HepG2 (cell line): Measurements from ENCODE around the gene FAM83F. TPM values are rescaled to one million over a fixed set of nuclear protein-coding genes. Genes with fewer than 3 reads are reported as not detected.

ENCODE experiments used
- DZIP1 ChIP-seq: sonication (generic); formaldehyde crosslinking; IDR thresholded peaks from 2 replicates; pipeline ENCODE4 v1.5.0; 2020; ENCODE audit warnings: mild to moderate bottlenecking, missing genetic modification reagents
- FOXJ3 ChIP-seq: sonication (generic); formaldehyde crosslinking; IDR thresholded peaks from 2 replicates; pipeline ENCODE4 v1.4.0; 2020; ENCODE audit warnings: missing genetic modification reagents, mild to moderate bottlenecking, borderline replicate concordance
- HDAC1 ChIP-seq: sonication (generic); formaldehyde crosslinking; IDR thresholded peaks from 2 replicates; pipeline ENCODE4 v1.5.1; 2020; ENCODE audit warnings: mild to moderate bottlenecking, missing genetic modification reagents
- HDAC2 ChIP-seq: sonication (generic); formaldehyde crosslinking; IDR thresholded peaks from 2 replicates; pipeline ENCODE4 v1.4.0; 2020; ENCODE audit warnings: missing genetic modification reagents
- MXD1 ChIP-seq: sonication (generic); formaldehyde crosslinking; IDR thresholded peaks from 2 replicates; pipeline ENCODE4 v1.4.0; 2020; ENCODE audit warnings: mild to moderate bottlenecking, missing genetic modification reagents
- RFXANK ChIP-seq: IDR thresholded peaks from 2 replicates; pipeline ENCODE4 v1.6.1; 2016
- SCMH1 ChIP-seq: sonication (generic); formaldehyde crosslinking; IDR thresholded peaks from 2 replicates; pipeline ENCODE4 v1.9.0; 2021; ENCODE audit warnings: missing genetic modification reagents, mild to moderate bottlenecking, borderline replicate concordance
- SMAD9 ChIP-seq: sonication (generic); formaldehyde crosslinking; IDR thresholded peaks from 2 replicates; pipeline ENCODE4 v1.5.1; 2020; ENCODE audit warnings: mild to moderate bottlenecking, missing genetic modification reagents
- TRIM22 ChIP-seq: fragments of 450-650 bp; IDR thresholded peaks from 2 replicates; pipeline ENCODE4 v1.6.1; 2017
- U2AF2 ChIP-seq: fragments of 200-400 bp; formaldehyde crosslinking; IDR thresholded peaks from 2 replicates; pipeline ENCODE4 v1.6.1; 2017; ENCODE audit warnings: low read depth, mild to moderate bottlenecking, low read length
- ZKSCAN8 ChIP-seq: IDR thresholded peaks from 2 replicates; pipeline ENCODE4 v1.6.1; 2016; ENCODE audit warnings: borderline replicate concordance, missing genetic modification reagents, missing compliant biosample characterization
- ZNF556 ChIP-seq: sonication (generic); formaldehyde crosslinking; IDR thresholded peaks from 2 replicates; pipeline ENCODE4 v1.4.0; 2020; ENCODE audit warnings: mild to moderate bottlenecking, missing genetic modification reagents, borderline replicate concordance
- ZNF841 ChIP-seq: sonication (generic); formaldehyde crosslinking; IDR thresholded peaks from 2 replicates; pipeline ENCODE4 v1.8.1; 2023; ENCODE audit warnings: missing genetic modification reagents, borderline replicate concordance
- polyA plus RNA-seq, 8 experiments: library from polyadenylated mRNA; depleted of rRNA in 3 of 8; stranded (reverse) in 7 of 8; unstranded in 1 of 8; fragments of >200 nt; fragmentation: Illumina TruSeq in 4 of 8; extraction: Trizol in 4 of 8; gene quantifications; 2 replicates each; pipeline versions ENCODE4 v1.2.1 to v1.2.3, GENCODE V29; 2011 to 2016; ENCODE audit warnings: low read depth in 4 of 8, missing spikeins in 1 of 8, mixed read lengths in 1 of 8; ENCODE audit not compliant: insufficient read depth in 1 of 8
- total RNA-seq, 5 experiments: library from RNA; depleted of rRNA; stranded (reverse); fragments of >200 nt; fragmentation: Illumina TruSeq; extraction: Trizol; gene quantifications; 2 replicates each; pipeline ENCODE4 v1.2.3, GENCODE V29; 2016; ENCODE audit warnings: low read depth in 1 of 5
- TF ChIP-seq, protein P1 (sequence below): sonication (generic); formaldehyde crosslinking; conservative IDR thresholded peaks from 2 replicates; pipeline ENCODE4 v1.8.0; 2022; ENCODE audit warnings: mild to moderate bottlenecking, moderate library complexity, missing genetic modification reagents
- TF ChIP-seq, protein P2 (sequence below): sonication (generic); formaldehyde crosslinking; IDR thresholded peaks from 2 replicates; pipeline ENCODE4 v1.4.0; 2020; ENCODE audit warnings: missing genetic modification reagents
- TF ChIP-seq, protein P3 (sequence below): sonication (generic); formaldehyde crosslinking; IDR thresholded peaks from 2 replicates; pipeline ENCODE4 v1.5.1; 2020; ENCODE audit warnings: missing genetic modification reagents, mild to moderate bottlenecking, borderline replicate concordance
- TF ChIP-seq, protein P4 (sequence below): sonication (generic); formaldehyde crosslinking; IDR thresholded peaks from 2 replicates; pipeline ENCODE4 v1.8.1; 2022; ENCODE audit warnings: mild to moderate bottlenecking, missing genetic modification reagents

The FAM83F gene
- total and polyA plus RNA-seq, 2 of the 13 experiments (the other 11 are each of a cell fraction or from before 2014, with no cell fraction given), result not detected

- TF ChIP-seq HDAC1 (CRISPR knock-in tag) (peak; percentile 52), TRIM22 (no peak), FOXJ3 (CRISPR knock-in tag) (peak; percentile 40; the same call in 1 of the 2 replicates), U2AF2 (no peak), DZIP1 (CRISPR knock-in tag) (no peak), ZKSCAN8 (CRISPR knock-in tag) (peak; percentile 16; the same call in 1 of the 2 replicates), ZNF841 (CRISPR knock-in tag) (no peak), ZNF556 (CRISPR knock-in tag) (no peak), MXD1 (no peak), SCMH1 (CRISPR knock-in tag) (no peak), SMAD9 (no peak), RFXANK (CRISPR knock-in tag) (no peak), HDAC2 (0 out of 2 replicates have a peak, but pooled peaks have one; percentile 31)
- TF ChIP-seq, protein P1, sequence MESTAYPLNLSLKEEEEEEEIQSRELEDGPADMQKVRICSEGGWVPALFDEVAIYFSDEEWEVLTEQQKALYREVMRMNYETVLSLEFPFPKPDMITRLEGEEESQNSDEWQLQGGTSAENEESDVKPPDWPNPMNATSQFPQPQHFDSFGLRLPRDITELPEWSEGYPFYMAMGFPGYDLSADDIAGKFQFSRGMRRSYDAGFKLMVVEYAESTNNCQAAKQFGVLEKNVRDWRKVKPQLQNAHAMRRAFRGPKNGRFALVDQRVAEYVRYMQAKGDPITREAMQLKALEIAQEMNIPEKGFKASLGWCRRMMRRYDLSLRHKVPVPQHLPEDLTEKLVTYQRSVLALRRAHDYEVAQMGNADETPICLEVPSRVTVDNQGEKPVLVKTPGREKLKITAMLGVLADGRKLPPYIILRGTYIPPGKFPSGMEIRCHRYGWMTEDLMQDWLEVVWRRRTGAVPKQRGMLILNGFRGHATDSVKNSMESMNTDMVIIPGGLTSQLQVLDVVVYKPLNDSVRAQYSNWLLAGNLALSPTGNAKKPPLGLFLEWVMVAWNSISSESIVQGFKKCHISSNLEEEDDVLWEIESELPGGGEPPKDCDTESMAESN (CRISPR knock-in tag), result no peak
- TF ChIP-seq, protein P2, sequence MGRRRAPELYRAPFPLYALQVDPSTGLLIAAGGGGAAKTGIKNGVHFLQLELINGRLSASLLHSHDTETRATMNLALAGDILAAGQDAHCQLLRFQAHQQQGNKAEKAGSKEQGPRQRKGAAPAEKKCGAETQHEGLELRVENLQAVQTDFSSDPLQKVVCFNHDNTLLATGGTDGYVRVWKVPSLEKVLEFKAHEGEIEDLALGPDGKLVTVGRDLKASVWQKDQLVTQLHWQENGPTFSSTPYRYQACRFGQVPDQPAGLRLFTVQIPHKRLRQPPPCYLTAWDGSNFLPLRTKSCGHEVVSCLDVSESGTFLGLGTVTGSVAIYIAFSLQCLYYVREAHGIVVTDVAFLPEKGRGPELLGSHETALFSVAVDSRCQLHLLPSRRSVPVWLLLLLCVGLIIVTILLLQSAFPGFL (CRISPR knock-in tag), result no peak
- TF ChIP-seq, protein P3, sequence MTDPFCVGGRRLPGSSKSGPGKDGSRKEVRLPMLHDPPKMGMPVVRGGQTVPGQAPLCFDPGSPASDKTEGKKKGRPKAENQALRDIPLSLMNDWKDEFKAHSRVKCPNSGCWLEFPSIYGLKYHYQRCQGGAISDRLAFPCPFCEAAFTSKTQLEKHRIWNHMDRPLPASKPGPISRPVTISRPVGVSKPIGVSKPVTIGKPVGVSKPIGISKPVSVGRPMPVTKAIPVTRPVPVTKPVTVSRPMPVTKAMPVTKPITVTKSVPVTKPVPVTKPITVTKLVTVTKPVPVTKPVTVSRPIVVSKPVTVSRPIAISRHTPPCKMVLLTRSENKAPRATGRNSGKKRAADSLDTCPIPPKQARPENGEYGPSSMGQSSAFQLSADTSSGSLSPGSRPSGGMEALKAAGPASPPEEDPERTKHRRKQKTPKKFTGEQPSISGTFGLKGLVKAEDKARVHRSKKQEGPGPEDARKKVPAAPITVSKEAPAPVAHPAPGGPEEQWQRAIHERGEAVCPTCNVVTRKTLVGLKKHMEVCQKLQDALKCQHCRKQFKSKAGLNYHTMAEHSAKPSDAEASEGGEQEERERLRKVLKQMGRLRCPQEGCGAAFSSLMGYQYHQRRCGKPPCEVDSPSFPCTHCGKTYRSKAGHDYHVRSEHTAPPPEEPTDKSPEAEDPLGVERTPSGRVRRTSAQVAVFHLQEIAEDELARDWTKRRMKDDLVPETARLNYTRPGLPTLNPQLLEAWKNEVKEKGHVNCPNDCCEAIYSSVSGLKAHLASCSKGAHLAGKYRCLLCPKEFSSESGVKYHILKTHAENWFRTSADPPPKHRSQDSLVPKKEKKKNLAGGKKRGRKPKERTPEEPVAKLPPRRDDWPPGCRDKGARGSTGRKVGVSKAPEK (CRISPR knock-in tag), result no peak
- TF ChIP-seq, protein P4, sequence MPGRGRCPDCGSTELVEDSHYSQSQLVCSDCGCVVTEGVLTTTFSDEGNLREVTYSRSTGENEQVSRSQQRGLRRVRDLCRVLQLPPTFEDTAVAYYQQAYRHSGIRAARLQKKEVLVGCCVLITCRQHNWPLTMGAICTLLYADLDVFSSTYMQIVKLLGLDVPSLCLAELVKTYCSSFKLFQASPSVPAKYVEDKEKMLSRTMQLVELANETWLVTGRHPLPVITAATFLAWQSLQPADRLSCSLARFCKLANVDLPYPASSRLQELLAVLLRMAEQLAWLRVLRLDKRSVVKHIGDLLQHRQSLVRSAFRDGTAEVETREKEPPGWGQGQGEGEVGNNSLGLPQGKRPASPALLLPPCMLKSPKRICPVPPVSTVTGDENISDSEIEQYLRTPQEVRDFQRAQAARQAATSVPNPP, result 0 out of 2 replicates have a peak, but pooled peaks have one; percentile 6
Observed at GRCh38 chr22:40044102-40044869, 49.5 kb downstream of the FAM83F start (continued).
